Calu3 (cell line): ENCODE data around the gene CCDC92. TPM values are rescaled to one million over a fixed set of nuclear protein-coding genes. Genes with fewer than 3 reads are reported as not detected.

Experiments used
- BruUV-seq: library from RNA; stranded (reverse); fragments of 400-500 nt; replicated peaks from 2 replicates; lab custom pipeline; 2021; lab: Mats Ljungman, UMichigan
- CTCF ChIA-PET: fragments of 300-600 bp; sonication (Branson Sonifier 250); formaldehyde crosslinking; loops from one replicate; lab custom pipeline; 2022; ENCODE audit warnings: antibody characterized with exemption; lab: Charles Lee
- DNase-seq: peaks from one replicate; pipeline ENCODE4 v3.0.0; 2022
- H3K27ac Mint-ChIP-seq: one replicate; pipeline ENCODE4 v1.8.0; 2022; ENCODE audit warnings: mixed read lengths; ENCODE audit not compliant: unreplicated experiment
- H3K27me3 Mint-ChIP-seq: one replicate; pipeline ENCODE4 v1.8.0; 2022; ENCODE audit warnings: mixed read lengths; ENCODE audit not compliant: unreplicated experiment
- H3K36me3 Mint-ChIP-seq: one replicate; pipeline ENCODE4 v1.8.0; 2022; ENCODE audit warnings: mild to moderate bottlenecking, moderate library complexity, mixed read lengths; ENCODE audit not compliant: insufficient read depth, unreplicated experiment
- H3K4me1 Mint-ChIP-seq: one replicate; pipeline ENCODE4 v1.8.0; 2022; ENCODE audit warnings: mild to moderate bottlenecking, low read depth, mixed read lengths; ENCODE audit not compliant: unreplicated experiment
- H3K4me3 Mint-ChIP-seq: one replicate; pipeline ENCODE4 v1.8.0; 2022; ENCODE audit warnings: mild to moderate bottlenecking, low read depth, moderate library complexity, mixed read lengths; ENCODE audit not compliant: unreplicated experiment
- H3K9me3 Mint-ChIP-seq: one replicate; pipeline ENCODE4 v1.8.0; 2022; ENCODE audit warnings: low read depth, mixed read lengths; ENCODE audit not compliant: unreplicated experiment
- CTCF ChIP-seq: fragments of 200-600 bp; IDR thresholded peaks from one replicate; pipeline ENCODE4 v1.8.0; 2022; ENCODE audit warnings: antibody characterized with exemption; ENCODE audit not compliant: unreplicated experiment
- intact Hi-C: fragments of 100-400 bp; cut with micrococcal nuclease; formaldehyde crosslinking; loops from one replicate; pipeline ENCODE4 v1.10.0; 2022; ENCODE audit not compliant: unreplicated experiment
- total RNA-seq: library from RNA; stranded (reverse); gene quantifications from 2 replicates; pipeline ENCODE4 v1.2.3, GENCODE V29; 2022

Gene CCDC92
- total RNA-seq, 1 experiment from 2014 or later = 35.0 TPM

GRCh38 chr12:123960856-123961255 is 11.8 kb downstream of the CCDC92 start:
- Mint-ChIP-seq H3K9me3 (no peaks in the 10 kb centered on the region), H3K27me3 (no peaks in the 10 kb centered on the region), H3K36me3 (no peaks in the 10 kb centered on the region), H3K4me1 (no peaks in the 10 kb centered on the region), H3K27ac (no peak overlapping the region), H3K4me3 (no peak overlapping the region)
- CTCF ChIA-PET = no interaction called here
- no TSS peak for BruUV-seq
- TF ChIP-seq CTCF = no peak
- no peak for DNase-seq
- intact Hi-C loops = no loop called here

GRCh38 chr12:123960029-123960735 is 12.4 kb downstream of the CCDC92 start:
- Mint-ChIP-seq H3K27me3 (no peaks in the 10 kb centered on the region), H3K4me3 (no peak overlapping the region), H3K4me1 (no peaks in the 10 kb centered on the region), H3K9me3 (no peaks in the 10 kb centered on the region), H3K27ac (no peak overlapping the region), H3K36me3 (no peaks in the 10 kb centered on the region)
- TF ChIP-seq CTCF = no peak
- CTCF ChIA-PET = no interaction called here
- no peak for DNase-seq
- intact Hi-C loops = no loop called here
- BruUV-seq = no TSS peak

GRCh38 chr12:123958876-123959275 is 13.8 kb downstream of the CCDC92 start:
- BruUV-seq = no TSS peak
- Mint-ChIP-seq H3K9me3 (no peaks in the 10 kb centered on the region), H3K27me3 (no peaks in the 10 kb centered on the region), H3K4me3 (no peak overlapping the region), H3K27ac (no peak overlapping the region), H3K4me1 (no peaks in the 10 kb centered on the region), H3K36me3 (no peaks in the 10 kb centered on the region)
- no peak for DNase-seq
- CTCF ChIA-PET = no interaction called here
- intact Hi-C loops = no loop called here
- TF ChIP-seq CTCF = no peak

GRCh38 chr12:123958462-123958861 is 14.2 kb downstream of the CCDC92 start:
- CTCF ChIA-PET = no interaction called here
- no TSS peak for BruUV-seq
- no peaks in the 10 kb centered on the region for H3K27me3 Mint-ChIP-seq

More at GRCh38 chr12:123958462-123958861, 14.2 kb downstream of the CCDC92 start:
- Mint-ChIP-seq H3K4me1 (no peaks in the 10 kb centered on the region), H3K27ac (no peak overlapping the region), H3K4me3 (no peak overlapping the region), H3K36me3 (no peaks in the 10 kb centered on the region), H3K9me3 (no peaks in the 10 kb centered on the region)
- DNase-seq = no peak
- intact Hi-C loops = no loop called here
- no peak for TF ChIP-seq CTCF
